ENCODE measurements around the gene SBNO1.

DNA sequence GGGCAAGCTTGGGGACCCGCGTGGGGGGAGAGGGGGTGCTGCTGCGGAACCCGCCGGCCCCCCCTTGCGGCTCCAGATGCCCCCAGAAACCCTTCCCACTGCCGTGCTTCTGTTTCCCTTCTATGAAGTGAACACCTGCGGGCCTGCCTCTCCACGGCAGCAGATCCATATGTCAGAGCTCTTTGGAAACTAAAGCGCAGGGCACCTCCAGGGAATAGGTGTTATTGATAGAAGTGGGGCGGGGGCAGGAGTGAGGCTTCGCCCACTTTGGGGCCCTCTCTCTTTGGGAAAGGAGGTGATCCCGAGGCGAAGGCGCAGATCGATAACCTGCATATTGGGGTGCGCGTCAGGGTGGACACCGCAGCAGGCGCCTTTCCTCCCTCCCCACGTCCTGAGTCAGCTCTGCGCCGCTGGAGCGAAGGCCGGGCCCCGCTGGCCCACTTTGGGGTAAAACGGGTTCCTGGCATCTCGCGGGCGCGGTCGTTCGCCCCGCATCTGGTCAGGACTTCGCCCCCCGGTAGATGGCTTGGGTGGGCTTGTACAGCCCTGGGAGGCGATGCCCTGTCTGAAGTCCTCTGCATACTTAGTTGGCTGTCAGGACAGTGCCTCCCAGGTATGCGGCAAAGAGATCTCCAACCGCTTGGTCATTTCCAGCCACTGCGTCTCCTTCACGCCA, 19.8 kb upstream of the SBNO1 start:
- TF ChIP-seq, protein P1, sequence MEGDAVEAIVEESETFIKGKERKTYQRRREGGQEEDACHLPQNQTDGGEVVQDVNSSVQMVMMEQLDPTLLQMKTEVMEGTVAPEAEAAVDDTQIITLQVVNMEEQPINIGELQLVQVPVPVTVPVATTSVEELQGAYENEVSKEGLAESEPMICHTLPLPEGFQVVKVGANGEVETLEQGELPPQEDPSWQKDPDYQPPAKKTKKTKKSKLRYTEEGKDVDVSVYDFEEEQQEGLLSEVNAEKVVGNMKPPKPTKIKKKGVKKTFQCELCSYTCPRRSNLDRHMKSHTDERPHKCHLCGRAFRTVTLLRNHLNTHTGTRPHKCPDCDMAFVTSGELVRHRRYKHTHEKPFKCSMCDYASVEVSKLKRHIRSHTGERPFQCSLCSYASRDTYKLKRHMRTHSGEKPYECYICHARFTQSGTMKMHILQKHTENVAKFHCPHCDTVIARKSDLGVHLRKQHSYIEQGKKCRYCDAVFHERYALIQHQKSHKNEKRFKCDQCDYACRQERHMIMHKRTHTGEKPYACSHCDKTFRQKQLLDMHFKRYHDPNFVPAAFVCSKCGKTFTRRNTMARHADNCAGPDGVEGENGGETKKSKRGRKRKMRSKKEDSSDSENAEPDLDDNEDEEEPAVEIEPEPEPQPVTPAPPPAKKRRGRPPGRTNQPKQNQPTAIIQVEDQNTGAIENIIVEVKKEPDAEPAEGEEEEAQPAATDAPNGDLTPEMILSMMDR (conservative IDR thresholded peaks at IDR 0.05 in 1 of 2, IDR thresholded peaks at IDR 0.05 in 1 of 2; ENCODE audit: extremely low read depth in 1 of 2, insufficient read depth in 1 of 2, low read depth in 1 of 2, low read length in 2 of 2) = peak in 1 of 2 donors; percentile 14
- no peak for TF ChIP-seq EZH2 (IDR thresholded peaks at IDR 0.05; ENCODE audit: borderline replicate concordance, low read length)
